Esophagus muscularis mucosa (tissue), 4 donors: ENCODE measurements around the gene SERPINB1. TPM values are rescaled to one million over a fixed set of nuclear protein-coding genes. Genes with fewer than 3 reads are reported as not detected.

Experiments used
- DNase-seq: peaks from one replicate; pipeline ENCODE4 v3.0.0-alpha.2; 2017; ENCODE audit errors: extremely low spot score
- H3K27ac ChIP-seq, 4 donors: fragments of 200-600 bp; sonication (generic); replicated peaks in 1 of 4; 1 replicate in 3 of 4; 2 replicates in 1 of 4; pipeline ENCODE4 v1.5.1; 2016 to 2019; ENCODE audit warnings: mild to moderate bottlenecking in 1 of 4
- H3K27me3 ChIP-seq, 4 donors: fragments of 200-600 bp; sonication (generic); one replicate each; pipeline versions ENCODE4 v1.5.1 to v1.6.0; 2016 to 2019
- H3K36me3 ChIP-seq, 4 donors: fragments of 200-600 bp; sonication (generic); one replicate each; pipeline ENCODE4 v1.5.1; 2016 to 2019
- H3K4me1 ChIP-seq, 4 donors: fragments of 200-600 bp; sonication (generic); one replicate each; pipeline ENCODE4 v1.5.1; 2016 to 2019
- H3K4me3 ChIP-seq, 4 donors: fragments of 200-600 bp; sonication (generic); 1 replicate in 2 of 4; 2 replicates in 2 of 4; pipeline ENCODE4 v1.5.1; 2016 to 2019; ENCODE audit warnings: mild to moderate bottlenecking in 4 of 4, moderate library complexity in 1 of 4
- H3K9me3 ChIP-seq, 4 donors: fragments of 200-600 bp; sonication (generic); 1 replicate in 3 of 4; 2 replicates in 1 of 4; pipeline ENCODE4 v1.5.1; 2016 to 2019
- CTCF ChIP-seq, 3 experiments: fragments of 200-600 bp in 2 of 3; fragments of 450-650 bp in 1 of 3; sonication (generic) in 2 of 3; IDR thresholded peaks; one replicate each; pipeline ENCODE4 v1.5.1; 2017 to 2019; ENCODE audit warnings: antibody characterized with exemption in 3 of 3, mild to moderate bottlenecking in 2 of 3, moderate library complexity in 1 of 3
- EP300 ChIP-seq: sonication (generic); formaldehyde crosslinking; IDR thresholded peaks from one replicate; pipeline ENCODE4 v1.6.1; 2017; ENCODE audit warnings: antibody characterized with exemption
- POLR2A ChIP-seq: fragments of 450-650 bp; IDR thresholded peaks from one replicate; pipeline ENCODE4 v1.6.1; 2017; ENCODE audit warnings: antibody characterized with exemption, moderate library complexity, mild to moderate bottlenecking, low read depth
- POLR2AphosphoS5 ChIP-seq, 2 donors: sonication (generic); formaldehyde crosslinking; IDR thresholded peaks; one replicate each; pipeline ENCODE4 v1.6.1; 2017; ENCODE audit warnings: antibody characterized with exemption in 2 of 2
- WGBS: methylation state at CpG from one replicate; pipeline ENCODE4 v1.1.5; 2018; 5-methylcytosine and 5-hydroxymethylcytosine counted together
- intact Hi-C: fragments of 100-400 bp; cut with DNase I; formaldehyde crosslinking; loops from one replicate; pipeline ENCODE4 v1.15.1; 2023
- total RNA-seq, 4 donors: library from RNA; depleted of rRNA; stranded (reverse); fragments of >200 nt; gene quantifications; one replicate each; pipeline versions ENCODE4 v1.1.0 to v1.2.1, GENCODE V29; 2016

The SERPINB1 gene
- total RNA-seq, 4 donors from 2014 or later = 23.3 to 123 (median 29.9) TPM

- no peak overlapping the region for H3K4me3 ChIP-seq
- no peaks in the 10 kb centered on the region for H3K27me3 ChIP-seq
- intact Hi-C loops = no loop called here
- H3K4me1 ChIP-seq = peaks cover 9 to 29% (median 21%) of the 10 kb centered on the region in 4 donors
- 80% methylated on average over 11 of the region's 11 CpGs for WGBS
- no peak overlapping the region for H3K27ac ChIP-seq
- H3K36me3 ChIP-seq = peaks cover 0 to 4% (median 0%) of the 10 kb centered on the region in 4 donors
- H3K9me3 ChIP-seq = no peaks in the 10 kb centered on the region
- TF ChIP-seq POLR2A (no peak), EP300 (no peak), POLR2AphosphoS5 (IDR thresholded peaks at IDR 0.05) (no peak), CTCF (IDR thresholded peaks at IDR 0.05) (no peak)
- DNase-seq = peak; percentile 70
Measured at GRCh38 chr6:2798586-2799134, 43.0 kb downstream of the SERPINB1 start.

DNA sequence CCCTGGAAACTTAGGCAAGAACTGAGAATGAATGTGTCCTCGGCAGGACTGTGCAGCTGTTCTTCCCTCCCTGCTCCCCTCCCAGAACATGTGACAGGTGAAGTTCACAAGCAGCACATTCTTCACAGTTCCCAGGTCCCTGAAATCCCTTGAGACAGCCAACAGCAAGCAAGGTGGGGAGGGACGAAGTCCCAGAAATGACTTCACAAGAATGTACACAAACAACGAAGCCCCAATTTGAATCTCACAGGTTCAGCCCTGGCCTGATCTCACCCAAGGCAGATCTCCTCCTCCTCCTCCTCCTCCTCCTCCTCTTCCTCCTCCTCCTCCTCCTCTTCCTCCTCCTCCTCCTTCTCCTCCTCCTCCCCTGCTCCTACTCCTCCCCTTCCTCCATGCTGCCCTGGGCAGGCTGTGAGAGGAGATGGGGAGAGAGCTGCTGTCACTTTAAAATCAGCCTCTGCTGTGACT is 44.1 kb downstream of the SERPINB1 start:
- TF ChIP-seq EP300 (no peak), CTCF (IDR thresholded peaks at IDR 0.05) (no peak), POLR2AphosphoS5 (IDR thresholded peaks at IDR 0.05) (peak in 1 of 2 donors; percentile 9)
- Histone ChIP-seq H3K9me3 (no peaks in the 10 kb centered on the region), H3K4me3 (no peak overlapping the region), H3K36me3 (peaks cover 0 to 4% (median 0%) of the 10 kb centered on the region in 4 donors), H3K27me3 (no peaks in the 10 kb centered on the region), H3K4me1 (peaks cover 15 to 34% (median 28%) of the 10 kb centered on the region in 4 donors), H3K27ac (peak overlapping the region in 1 of 4 donors; percentile 2)
- 33% methylated on average over 3 of the region's 3 CpGs for WGBS
- intact Hi-C loops = no loop called here
- DNase-seq = peak; percentile 90

DNA sequence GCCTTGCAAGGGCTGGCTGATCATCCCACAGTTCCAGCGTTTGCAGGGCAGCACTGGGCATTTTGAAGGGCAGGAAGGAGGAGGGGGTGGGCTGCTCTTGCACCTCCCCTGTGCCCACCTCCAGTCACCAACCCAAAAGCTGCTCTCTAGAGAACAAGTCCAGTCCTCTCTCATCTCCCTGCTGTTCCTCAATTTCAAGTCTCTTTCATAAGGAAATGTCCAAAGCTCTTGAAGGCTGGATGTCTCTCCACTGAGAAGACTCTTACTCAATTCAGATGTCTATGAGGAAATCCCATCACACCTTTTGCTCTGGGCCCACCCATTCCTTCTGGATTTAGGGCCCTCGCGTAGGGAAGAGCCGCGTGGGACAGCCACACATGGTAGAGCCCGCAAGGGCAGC is 44.8 kb downstream of the SERPINB1 start:
- Histone ChIP-seq H3K4me1 (peaks cover 16 to 39% (median 33%) of the 10 kb centered on the region in 4 donors), H3K36me3 (peaks cover 0 to 4% (median 0%) of the 10 kb centered on the region in 4 donors), H3K27me3 (no peaks in the 10 kb centered on the region), H3K27ac (peak overlapping the region in 1 of 4 donors; percentile 2), H3K4me3 (no peak overlapping the region), H3K9me3 (no peaks in the 10 kb centered on the region)
- WGBS = 78% methylated on average over 6 of the region's 6 CpGs
- DNase-seq = no peak
- intact Hi-C loops = no loop called here
- TF ChIP-seq CTCF (IDR thresholded peaks at IDR 0.05) (no peak), EP300 (no peak), POLR2A (no peak), POLR2AphosphoS5 (IDR thresholded peaks at IDR 0.05) (no peak)

- Histone ChIP-seq H3K9me3 (no peaks in the 10 kb centered on the region), H3K27me3 (no peaks in the 10 kb centered on the region), H3K4me1 (peaks cover 22 to 48% (median 42%) of the 10 kb centered on the region in 4 donors), H3K27ac (no peak overlapping the region), H3K36me3 (peaks cover 0 to 4% (median 0%) of the 10 kb centered on the region in 4 donors), H3K4me3 (no peak overlapping the region)
- 93% methylated on average over 16 of the region's 16 CpGs for WGBS
- intact Hi-C loops = no loop called here
- no peak for DNase-seq
- TF ChIP-seq POLR2A = no peak
- TF ChIP-seq EP300 = no peak
- no peak for TF ChIP-seq CTCF (IDR thresholded peaks at IDR 0.05)
- no peak for TF ChIP-seq POLR2AphosphoS5 (IDR thresholded peaks at IDR 0.05)
Measured at GRCh38 chr6:2795956-2796355, 45.7 kb downstream of the SERPINB1 start.

DNA sequence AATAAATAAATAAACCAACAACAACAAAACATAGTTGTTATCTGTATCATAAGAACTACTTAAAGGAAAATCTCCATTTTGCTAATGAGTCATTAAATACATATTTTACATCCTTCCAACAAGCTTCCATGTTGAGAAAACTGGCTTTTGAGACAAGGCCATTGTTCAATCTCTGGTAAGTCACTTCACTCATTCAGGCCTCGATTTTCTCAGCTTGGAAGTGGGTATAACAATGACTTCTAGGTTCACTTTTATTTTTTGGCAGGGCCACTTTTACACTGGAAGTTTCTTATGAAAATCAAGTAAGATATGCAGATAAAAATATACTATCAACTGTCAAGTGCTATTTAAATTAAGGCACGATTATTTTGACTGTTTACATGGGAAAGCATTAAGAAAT is 46.5 kb downstream of the SERPINB1 start:
- H3K36me3 ChIP-seq = peaks cover 0 to 4% (median 0%) of the 10 kb centered on the region in 4 donors
- peaks cover 29 to 56% (median 50%) of the 10 kb centered on the region in 4 donors for H3K4me1 ChIP-seq
- no peak overlapping the region for H3K27ac ChIP-seq
- DNase-seq = no peak
- TF ChIP-seq POLR2A (no peak), CTCF (IDR thresholded peaks at IDR 0.05) (no peak), EP300 (no peak), POLR2AphosphoS5 (IDR thresholded peaks at IDR 0.05) (no peak)
- no peak overlapping the region for H3K4me3 ChIP-seq
- no peaks in the 10 kb centered on the region for H3K27me3 ChIP-seq
- intact Hi-C loops = no loop called here
- 79% methylated on average over 2 of the region's 2 CpGs for WGBS
- H3K9me3 ChIP-seq = no peaks in the 10 kb centered on the region
